NCI-H748 (cell line): ENCODE measurements around the gene SPACA1.
"Not testable (repeated sequence)": the region's sequence is repeated elsewhere in the genome, so short reads cannot be mapped to it uniquely, and the experiment has no call there.

Experiments used
- DNase-seq: peaks from one replicate; lab custom pipeline; 2025; ENCODE audit not compliant: unreplicated experiment; lab: John Stamatoyannopoulos, UW

Gene SPACA1, protein sequence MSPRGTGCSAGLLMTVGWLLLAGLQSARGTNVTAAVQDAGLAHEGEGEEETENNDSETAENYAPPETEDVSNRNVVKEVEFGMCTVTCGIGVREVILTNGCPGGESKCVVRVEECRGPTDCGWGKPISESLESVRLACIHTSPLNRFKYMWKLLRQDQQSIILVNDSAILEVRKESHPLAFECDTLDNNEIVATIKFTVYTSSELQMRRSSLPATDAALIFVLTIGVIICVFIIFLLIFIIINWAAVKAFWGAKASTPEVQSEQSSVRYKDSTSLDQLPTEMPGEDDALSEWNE

DNA sequence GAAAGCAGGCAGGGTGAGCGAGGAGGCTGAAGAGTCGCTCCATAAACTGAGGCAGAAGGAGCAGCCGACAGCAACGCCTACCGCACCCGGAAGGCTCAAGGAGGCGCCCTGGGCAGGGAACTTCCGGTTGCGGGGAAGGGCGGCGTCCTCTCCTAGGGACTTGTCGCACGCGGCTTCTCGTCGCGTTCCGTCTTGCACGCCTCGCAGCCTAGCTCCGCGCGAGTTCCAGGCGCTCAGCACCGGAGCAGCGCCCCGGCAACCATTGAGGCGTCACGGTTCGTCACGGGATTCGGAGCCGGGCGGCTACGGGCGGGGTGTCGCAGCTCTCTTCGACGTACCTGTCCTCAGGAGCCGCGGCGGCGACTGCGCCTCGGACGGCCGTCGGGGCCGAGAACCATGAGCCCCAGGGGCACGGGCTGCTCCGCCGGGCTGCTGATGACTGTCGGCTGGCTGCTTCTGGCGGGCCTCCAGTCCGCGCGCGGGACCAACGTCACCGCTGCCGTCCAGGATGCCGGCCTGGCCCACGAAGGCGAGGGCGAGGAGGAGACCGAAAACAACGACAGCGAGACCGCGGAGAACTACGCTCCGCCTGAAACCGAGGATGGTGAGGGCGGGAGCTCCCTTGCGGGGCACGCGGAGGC, at the start of gene SPACA1:
SPACA1 (plus strand) TSS at position 332 of the 641 bp plus-strand sequence; CDS start at position 397, 65 bp downstream.
- no peak for DNase-seq

DNA sequence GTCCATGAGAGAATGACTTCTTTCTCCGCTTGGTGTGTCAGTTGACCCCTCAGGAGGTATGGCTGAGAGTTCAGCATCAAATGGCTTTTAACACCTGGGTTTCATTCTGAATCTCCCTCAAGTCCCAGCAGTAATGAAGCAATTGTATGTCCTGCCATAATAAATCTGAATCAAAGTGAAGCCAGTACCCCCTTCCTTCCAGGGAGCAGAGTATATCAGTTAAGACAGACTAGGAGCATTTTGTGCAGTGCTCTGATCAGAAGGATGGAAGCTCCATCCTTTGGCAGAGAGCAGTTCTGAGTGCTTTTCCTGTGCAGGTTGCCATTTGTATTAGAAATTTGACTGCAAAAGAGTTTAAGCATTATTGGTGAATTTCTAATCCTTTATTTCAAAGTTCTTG, 46.9 kb upstream of the SPACA1 start:
- DNase-seq = no peak

DNA sequence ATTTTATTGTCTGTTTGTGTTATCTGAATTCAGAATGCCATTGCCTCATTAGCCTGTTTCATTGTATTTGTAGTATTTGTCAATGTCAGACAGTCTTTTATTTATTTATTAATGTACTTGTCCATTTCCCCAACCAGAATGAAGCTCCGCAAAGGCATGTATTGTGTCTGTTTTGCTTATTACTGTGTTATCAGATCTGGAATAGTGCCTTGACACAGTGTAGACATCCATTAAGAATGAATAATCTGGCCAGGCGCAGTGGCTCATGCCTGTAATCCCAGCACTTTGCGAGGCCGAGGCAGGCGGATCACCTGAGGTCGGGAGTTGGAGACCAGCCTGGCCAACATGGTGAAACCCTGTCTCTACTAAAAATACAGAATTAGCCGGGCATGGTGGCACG, 46.4 kb upstream of the SPACA1 start:
- not testable (repeated sequence) for DNase-seq

DNA sequence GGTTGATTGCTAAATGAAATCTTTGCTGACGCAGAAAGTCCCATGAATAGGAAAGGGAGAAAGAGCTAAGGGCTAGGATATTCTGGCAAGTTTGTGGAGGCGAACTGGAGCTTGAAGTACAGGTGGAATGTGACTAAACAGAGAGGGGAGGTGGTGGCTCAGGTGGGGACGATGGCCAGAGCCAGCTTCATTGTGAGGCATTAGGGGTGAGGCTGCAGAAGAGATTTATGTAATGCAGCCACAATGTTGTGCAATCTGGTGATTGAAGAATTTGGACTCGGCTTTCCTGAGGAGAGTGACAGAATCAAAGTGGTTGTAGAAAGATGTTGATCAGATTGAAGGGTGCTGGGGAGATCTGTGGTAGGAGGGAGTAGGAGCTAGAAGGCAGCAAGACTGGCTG, 42.9 kb upstream of the SPACA1 start:
- DNase-seq = no peak

DNA sequence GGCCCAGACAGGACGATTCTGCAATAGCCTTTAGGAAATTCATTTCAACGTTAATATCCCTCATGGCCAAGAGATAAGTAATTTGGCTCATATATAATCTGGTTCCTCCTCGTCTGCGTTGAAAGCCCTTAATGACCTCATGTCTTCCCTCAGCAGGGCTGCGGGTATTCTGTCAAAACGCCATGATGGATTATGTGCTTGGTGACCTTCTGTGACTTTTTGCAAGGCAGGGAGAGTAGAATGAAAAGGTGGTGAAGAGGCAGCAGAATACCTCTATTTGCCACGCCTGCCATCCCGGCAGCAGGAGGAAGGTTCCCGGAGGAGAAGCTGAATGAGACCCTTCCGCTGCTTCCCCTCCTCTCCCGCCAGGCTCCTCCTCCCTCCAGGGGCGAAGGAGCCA, 41.1 kb upstream of the SPACA1 start:
- DNase-seq = no peak

DNA sequence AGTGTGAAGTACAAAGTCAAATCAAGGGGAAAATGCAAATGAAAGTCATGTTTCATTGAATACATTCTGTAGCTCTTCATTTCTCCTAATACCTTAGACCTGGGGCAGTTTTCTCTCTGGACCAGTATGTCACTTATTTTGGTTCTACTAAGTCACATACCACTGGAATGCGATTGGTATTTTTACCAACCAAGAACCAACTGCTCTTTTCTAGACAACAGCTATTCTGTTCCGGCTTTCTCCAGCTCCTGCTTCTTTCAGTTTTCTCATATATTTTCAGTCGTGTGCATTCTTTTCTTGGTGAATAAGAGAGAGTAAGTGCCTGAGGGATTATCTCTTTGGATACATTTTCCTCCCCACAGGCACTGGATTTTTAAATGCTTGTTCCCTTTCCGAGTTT, 39.2 kb upstream of the SPACA1 start:
- DNase-seq = no peak

DNA sequence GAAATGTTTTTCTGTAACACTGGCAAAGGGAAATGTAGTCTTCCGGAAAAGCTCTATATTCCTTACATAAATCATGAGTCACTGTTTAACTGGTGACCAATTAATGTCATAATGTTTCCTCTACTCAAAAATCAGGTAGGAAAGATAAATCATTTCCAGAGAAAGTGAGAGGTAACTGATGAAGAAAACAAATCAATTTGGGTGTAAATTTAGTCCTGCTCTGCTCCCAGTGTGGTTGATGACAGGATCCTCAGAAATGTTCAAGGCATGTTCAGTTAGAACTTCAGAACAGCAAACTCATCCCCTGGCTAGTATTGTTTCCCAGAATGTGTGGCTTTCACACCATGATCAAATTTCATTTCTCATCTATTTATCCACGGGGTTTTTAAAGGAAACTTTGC, 38.8 kb upstream of the SPACA1 start:
- DNase-seq = no peak

DNA sequence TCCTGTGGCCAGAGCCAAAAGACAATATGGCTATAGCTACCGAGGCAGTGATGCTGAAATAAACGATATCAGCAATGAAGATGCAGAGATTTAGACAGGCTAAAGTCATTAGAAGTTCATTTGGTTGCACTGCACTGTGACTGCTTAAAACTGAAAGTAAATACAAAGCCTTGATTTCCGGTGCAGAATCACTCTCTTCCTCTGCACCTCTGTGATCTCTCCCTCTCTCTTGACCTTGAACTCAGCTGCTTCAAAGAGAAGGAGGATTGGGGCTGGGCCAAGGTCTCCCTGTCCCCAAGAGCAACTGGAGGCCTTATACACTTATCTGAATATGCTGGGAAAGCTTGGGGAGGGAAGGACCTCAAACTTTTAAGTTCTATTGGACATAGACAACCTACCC, 34.6 kb upstream of the SPACA1 start:
- DNase-seq = no peak

DNA sequence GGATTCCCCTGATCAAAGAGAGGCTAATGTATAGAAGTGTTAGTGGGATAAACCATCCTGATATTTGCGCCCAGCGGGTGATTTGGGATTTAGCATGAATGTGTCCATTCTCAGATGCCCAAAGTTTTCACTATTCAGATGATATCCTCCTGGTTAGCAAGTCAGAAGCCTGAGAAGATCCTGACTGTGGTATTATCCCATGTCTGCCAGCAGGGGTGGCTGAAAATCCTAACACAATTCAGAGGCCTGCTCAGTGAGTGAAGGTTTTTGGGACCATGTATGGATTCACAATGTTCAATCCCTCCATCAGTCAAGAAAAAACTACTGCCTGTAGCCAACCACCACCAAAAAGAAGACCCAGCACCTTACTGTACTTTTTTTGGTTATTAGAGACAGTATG, 34.1 kb upstream of the SPACA1 start:
- no peak for DNase-seq

DNA sequence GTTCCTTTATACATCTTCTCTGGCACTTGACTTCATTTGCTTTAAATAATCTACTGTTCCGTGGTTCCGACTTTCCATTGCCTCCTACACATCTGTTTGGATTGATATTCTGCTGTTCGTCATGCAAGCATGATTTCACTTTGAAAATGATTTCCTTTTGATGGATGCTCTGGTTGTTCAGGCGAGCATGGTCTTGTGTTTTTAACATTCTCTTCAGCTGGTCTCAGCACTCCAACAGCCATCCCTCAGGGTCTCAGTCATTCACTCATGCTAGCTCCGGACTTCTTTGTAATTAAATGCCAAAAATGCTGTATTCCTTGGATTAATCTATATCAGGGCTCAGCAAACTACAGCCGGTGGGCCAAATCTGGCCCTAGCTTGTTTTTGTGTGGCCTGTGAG, 27.2 kb upstream of the SPACA1 start:
- DNase-seq = no peak

DNA sequence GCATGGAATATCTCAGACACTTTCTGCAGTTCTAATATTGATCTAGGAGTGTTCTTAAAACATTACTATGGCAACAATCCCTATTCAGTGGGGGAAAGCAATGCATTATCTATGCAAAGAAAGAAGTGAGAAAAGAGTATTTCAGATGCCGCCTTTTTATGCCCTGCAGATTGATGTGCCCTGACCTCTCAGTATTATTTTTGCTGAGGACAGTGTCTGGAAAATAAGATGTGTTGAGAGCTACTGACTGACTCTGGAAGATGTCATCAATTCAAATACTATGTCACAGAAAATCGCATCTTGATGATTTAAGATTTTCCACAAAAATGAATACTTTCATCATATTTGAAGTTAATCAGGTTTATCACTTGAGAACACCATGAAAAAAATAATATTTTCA, 22.9 kb upstream of the SPACA1 start:
- no peak for DNase-seq

DNA sequence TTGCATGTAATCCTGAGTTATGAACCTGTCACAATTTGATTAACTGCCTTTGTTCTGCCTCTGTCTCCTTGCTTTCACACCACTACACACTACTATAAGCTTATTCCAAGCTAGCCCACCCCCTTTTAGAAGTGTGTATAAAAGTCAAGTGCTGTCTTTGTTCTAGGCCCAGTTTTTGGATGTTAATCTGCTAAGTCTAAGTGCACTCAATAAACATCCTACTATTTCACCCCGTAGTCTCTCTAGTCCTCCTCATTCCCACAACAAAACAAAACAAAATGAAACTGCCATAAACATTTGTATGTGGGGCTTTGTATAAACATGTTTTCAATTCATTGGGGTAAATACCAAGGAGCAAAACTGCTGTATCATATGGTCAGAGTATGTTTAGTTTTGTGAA, 16.1 kb upstream of the SPACA1 start:
- no peak for DNase-seq

DNA sequence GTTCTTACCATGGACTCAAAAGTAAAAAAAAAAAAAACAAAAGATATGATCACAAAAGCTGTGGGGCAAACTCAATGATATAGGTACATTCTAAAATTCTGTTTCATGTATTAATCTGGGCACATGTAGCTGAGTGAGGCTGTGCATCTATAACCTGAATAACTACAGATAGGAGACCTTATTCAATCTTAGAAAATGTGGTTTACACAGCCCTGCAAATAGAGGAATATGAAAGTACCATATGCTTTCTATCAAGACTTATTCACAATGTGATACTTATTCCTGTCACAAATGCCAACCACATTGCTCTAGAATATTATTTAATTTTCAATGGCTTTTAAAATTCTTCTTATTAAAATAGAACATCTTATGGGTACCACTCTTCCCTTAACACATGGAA, 3.1 kb upstream of the SPACA1 start:
- no peak for DNase-seq

DNA sequence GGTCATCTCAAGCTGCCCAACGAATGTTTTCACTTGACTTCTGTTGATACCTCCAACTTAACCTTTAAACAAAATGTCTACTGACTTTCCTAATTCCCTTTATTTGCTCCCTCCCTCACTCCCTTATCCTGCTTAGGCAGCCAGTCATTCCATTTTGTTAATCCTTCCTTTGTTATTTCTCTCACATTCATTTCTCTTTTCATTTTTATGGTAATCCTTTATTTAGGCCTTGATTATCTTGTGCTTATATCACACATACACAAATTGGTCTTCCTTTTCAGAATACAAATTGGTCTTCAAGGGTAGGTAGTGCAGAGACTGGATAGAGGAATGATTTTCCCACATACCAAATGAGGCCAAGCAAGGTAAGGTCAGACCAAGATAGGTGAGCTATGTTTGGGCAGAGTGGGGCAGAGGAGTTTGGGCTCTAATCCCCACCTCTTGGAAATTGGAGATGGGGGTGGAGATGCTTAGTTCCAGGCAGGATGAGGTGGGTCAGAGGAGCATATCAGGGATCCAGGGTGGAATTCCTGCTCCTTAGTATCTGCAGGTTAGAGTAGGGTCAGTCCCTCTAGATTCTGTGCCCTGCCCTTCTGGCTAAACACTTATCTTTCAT, 2.0 kb upstream of the SPACA1 start:
- DNase-seq = no peak

DNA sequence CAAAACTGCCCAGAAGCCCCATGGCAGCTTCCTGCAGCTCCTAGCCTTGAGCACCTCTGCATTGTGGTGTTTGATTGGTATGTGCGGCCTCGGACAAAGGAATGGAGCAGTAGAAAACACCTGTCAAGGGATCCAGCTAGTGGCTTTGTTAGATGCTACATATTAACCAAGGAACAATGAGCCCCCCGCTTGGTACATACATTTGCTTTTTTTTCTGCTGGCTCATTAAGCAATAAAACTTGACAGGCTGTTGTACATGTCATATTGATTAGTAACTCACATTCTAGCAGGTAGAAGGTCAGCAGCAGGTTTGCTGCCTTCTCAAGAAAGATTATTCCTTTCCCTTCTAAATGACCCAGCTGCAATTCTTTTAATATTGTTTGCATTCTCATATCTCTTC, 937 bp downstream of the SPACA1 start:
- peak; percentile 84 for DNase-seq

DNA sequence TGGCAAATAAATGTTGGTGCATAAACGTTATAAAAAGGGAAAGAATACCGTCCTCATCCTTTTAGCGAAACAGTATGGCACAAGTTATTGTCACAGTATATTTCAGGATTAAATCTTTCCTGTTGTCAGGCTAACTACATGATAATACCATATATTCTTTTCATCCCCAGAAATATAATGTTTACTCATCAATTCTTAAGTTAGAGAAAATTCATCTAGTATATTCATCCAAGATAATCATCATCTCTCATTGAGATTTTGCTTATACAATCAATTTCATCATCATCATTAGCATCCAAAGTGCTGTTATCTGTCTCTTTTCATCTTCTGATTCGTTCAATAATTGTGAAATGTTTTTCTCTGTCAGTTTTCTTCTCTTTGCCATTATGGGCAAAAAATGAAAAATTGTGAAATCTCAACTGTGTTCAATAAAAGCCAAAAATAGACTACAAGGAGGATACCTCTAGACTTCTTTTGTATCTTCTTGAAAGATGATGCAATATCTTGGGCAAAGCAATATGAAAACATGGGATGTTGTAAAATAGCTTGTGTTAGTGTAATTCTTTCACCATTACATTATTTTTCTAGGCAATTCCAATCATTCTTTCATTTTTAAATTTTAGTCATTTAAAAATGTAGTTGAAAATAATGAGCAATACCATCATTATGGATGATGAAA, 2.6 kb downstream of the SPACA1 start:
- no peak for DNase-seq

DNA sequence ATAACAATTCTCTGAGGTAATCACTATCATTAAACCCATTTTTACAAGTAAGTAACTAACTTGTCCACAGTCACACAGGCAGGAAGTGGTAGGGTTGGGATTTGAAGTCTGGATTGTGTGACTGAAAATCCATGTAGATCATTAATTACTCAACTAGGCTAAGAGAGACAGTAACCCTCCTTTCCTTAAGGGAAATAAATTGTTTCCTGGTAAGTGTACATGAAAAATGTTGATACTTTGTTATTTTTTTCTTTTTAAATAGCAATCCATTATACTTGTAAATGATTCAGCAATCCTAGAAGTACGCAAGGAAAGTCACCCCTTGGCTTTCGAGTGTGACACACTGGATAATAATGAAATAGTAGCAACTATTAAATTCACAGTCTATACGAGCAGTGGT, 11.6 kb downstream of the SPACA1 start:
- no peak for DNase-seq

DNA sequence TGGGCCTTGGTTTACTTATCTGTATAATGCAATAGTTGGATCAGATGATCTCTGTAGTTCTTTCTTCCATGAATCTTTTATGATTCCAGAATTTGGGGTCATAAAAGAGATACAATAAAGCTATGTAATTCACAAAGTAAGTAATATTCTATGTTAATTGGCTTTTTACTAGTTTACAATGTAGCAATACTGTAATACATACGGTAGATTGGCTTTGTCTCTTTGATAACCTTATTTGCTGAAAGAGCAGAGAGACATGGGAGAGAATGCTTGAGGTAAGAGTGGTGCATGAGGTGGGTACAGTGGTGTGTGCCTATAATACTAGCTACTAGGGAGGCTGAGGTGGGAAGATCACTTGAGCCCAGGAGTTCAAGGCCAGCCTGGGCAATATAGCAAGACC, 14.7 kb downstream of the SPACA1 start:
- no peak for DNase-seq

DNA sequence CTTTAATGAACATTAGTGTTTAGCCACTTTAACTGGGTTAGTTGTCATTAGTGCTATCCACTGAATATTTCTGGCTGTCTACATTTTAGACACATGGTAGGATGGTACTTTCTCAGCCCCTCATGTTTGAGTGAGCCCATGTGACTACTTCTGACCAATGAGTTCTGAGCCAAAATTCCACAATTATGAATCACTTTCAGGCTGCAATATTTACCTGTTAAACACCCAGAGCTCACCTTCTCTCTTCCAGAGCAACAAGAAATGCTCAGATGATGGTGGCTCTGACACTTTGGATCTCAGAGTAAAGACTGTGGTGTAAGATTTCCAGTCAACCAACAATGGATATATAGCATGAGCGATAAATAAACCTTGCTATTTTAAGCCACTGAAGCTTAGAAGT, 24.8 kb downstream of the SPACA1 start:
- no peak for DNase-seq

DNA sequence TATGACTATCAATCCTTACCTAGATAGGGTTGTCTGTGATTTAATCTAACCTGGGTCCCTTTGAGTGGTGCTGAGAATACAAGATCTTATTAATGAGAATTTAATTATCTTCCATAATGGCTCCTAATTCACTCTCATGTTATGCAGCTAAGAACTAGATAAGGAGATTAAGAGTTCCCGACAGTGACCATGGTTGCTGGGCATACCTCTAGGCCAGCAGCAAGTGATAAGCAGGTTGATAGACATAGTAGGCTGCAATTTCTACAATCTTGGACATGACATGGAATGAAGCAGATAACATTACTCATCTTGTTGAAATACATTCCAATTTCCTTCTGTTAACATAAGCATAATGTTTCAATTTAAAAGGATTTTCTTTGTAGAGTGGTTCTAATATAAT, 27.1 kb downstream of the SPACA1 start:
- DNase-seq = no peak

DNA sequence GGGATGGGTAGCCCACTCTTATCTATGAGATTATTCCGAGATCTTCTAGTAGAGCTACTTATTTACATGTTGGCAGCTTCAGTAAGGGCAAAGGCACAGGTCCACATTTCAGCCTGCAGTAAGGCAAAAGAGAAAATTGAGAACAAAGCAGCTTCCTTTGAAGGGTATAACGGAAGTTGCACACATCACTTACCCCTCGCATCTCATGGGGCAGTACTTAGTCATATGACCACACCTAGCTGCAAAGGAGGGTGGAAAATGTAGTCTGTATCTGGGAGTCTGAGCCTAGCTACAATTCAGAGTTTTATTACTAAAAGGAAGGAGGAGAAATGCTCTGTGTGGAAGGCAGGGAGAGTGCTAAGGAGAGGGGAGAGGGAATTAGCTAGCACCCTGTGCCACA, 29.7 kb downstream of the SPACA1 start:
- no peak for DNase-seq

DNA sequence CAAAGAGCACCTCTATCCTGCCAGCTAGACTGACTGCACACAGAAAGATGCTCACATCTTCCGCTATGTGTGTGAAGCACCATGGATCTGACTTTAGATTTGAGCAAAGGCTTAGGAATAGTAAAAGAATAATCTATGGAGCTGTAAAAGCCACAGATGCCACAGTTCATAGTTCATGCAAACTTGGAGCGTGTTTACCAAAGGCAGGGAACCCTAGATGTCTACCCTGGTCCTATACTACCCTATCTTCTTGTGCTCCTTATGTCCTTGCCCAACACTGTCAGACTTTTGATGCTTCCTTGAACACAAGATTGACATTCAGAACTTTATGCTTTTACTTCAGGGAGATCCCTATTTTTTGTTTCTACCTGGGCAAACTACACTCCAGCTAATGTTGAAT, 39.2 kb downstream of the SPACA1 start:
- DNase-seq = no peak
